DMS53 (cell line): ENCODE results near the gene CRISP3.
A peak's percentile ranks its signal among the peaks of the same experiment; 100 is the strongest.
"Not testable (repeated sequence)": the region's sequence is repeated elsewhere in the genome, so short reads cannot be mapped to it uniquely, and the experiment has no call there.

ENCODE experiments used
- DNase-seq: peaks from one replicate; lab custom pipeline; 2025; lab: John Stamatoyannopoulos, UW

The CRISP3 gene

GRCh38 chr6:49744259-49744658 is at the start of gene CRISP3:
TSS of gene CRISP3 (minus strand) at chr6:49744388. CDS start at chr6:49744367, 21 bp downstream.
- peak; percentile 84 for DNase-seq

GRCh38 chr6:49790341-49790740 is 46.2 kb upstream of the CRISP3 start:
- DNase-seq, result no peak

- peak; percentile 66 for DNase-seq
Observed at GRCh38 chr6:49787176-49787575, 43.0 kb upstream of the CRISP3 start, which contains the start of gene PGK2. TSS of gene PGK2 (minus strand) at chr6:49787285. CDS start at chr6:49787187, 98 bp downstream.

- DNase-seq, result no peak
Observed at GRCh38 chr6:49784272-49784671, 40.1 kb upstream of the CRISP3 start.

- no peak for DNase-seq
Observed at GRCh38 chr6:49782725-49783124, 38.5 kb upstream of the CRISP3 start.

DNA sequence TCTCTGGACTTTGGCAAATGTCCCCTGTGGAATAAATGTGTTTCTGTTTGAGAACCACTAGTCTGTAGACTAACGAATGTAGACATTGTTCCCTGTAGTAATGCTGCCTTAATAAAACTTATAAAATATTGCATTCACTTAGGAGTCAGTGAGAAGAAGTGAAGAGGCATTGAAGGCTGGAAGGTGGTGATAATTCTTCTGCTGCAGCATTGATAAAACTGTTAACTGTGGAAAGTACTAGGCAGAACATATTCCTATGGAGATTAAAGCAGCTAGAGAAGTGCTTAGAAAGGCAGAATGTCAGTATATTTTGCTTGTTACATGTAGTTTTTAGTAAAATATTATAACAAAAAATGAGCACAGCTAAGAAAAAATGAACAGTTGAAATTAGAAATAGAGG is 38.1 kb upstream of the CRISP3 start:
- no peak for DNase-seq

DNA sequence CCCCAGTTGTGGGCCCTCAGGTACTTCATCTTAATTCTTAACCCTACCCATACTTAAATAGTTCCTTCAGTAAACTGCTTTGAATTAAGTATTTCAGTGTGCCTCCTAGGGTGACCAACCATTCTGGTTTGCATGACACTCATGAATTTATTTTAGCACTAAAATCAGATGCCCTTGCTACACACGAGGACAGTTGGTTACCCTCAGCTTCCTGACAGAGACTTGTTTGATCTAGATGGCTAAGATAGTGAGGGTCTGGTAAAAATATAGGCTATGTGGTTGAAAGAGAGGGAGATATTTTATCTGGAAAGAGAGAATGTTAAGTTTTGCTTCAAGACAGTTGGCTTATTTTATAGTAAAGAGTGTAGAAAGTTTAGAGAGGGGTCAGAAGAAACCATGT is 32.3 kb upstream of the CRISP3 start:
- no peak for DNase-seq

DNA sequence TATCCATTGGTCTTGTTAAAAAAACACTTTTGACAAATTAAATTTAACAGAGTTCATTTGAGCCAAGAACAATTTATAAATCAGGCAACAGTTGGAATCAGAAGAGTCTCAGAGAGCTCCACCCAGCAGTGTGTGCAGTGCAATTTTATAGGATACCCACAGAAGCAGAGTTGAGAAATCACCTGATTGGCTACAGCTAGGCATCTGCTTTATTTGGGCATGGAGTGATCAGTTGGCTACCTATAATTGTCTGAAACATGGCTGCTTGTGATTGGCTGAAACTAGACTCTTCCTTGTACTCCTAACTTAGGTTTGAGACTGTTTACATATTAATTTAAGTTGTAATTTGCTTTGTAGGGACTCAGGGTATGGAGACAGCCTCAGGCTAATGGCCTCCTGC is 30.9 kb upstream of the CRISP3 start:
- DNase-seq, result no peak

GRCh38 chr6:49772285-49772684 is 28.1 kb upstream of the CRISP3 start:
- no peak for DNase-seq

DNA sequence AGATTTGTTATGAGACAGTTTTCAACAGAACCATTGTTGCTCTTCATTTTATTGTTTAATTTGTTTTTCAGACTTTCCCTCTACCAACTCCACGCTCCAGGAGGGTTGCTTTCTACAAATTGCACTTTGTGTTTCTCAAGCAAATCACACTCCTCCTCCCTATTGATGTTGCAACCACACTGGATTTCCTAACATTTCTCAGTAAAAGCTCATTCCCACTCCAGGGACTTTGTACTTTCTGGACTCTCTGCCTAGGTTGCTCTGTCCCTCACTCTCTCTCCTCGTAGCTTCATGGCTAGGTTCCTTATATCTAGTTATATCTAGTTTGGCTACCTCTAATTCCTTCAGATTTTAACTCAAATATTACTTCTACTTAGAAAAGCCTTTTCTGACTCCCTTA is 22.6 kb upstream of the CRISP3 start:
- DNase-seq, result no peak

DNA sequence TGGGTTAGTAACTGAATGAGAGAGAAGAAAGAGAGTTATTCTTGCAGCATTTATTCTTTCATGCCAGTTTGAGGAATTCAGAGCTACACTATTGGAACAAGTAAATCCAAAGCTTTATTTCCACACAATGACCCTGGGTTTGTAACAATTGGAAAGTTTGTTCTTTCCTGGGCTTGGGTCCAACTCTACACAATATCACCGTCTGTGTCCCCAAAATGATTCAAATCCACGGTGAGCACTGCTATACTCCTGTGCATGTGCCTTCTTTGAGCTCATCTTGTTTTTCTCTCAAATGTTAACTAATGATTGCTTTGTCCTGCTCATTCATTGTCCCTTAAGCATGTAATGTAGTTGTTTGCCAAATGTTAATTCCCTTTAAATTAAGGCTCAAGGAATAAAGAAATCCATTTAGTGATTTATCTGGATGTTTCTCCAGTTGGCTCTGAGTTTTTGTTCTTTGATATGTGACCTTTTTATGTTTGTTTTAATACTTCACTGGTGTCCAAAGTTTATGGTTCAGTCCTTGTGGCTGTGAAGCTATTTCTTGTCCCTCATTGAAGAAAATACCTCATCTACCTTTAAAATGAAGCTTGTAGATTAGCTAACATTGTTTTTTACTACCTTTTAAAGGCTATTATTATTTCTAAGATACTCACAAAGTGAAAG is 20.5 kb upstream of the CRISP3 start:
- no peak for DNase-seq

DNA sequence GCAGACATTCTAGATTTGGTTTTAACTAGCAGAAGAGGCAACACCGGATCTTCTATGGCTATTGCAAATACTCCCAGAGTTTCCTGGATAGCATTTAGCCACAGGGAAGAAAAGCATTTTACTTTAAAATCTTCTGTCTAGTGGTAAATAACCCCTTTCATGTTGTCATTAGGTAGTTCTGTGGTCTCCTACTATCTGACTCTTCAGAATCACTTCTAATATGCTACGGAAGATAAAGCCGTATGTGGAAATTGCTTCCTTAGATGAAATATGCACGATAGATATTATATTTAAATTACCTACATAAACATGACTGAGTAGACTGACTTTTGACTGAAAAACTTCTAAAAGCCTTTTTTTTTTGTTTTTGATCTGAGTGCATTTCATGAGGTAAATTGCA is 759 bp downstream of the CRISP3 start:
- DNase-seq, result no peak

DNA sequence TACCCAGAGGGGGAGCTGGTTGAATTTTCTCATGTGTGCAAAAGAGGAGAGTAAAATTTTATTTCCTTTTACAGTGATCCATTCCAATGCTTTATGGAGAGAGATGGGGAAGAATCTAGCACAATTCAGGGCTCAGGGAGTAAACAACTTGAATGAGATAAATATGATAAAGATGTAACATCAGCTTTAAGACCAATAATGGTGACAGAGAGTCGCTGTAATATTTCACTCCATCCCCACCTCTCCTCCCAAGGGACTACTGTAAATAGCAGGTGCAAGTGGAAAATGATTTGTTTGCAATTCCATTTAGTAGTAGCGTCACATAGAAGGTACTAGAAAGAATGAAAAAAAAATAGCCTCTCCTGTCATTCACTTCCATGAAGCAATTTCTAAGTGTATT is 4.8 kb downstream of the CRISP3 start:
- DNase-seq, result peak; percentile 37

GRCh38 chr6:49736017-49736508 is 8.1 kb downstream of the CRISP3 start:
- DNase-seq, result no peak

- DNase-seq, result no peak
Observed at GRCh38 chr6:49733680-49734079, 10.5 kb downstream of the CRISP3 start.

DNA sequence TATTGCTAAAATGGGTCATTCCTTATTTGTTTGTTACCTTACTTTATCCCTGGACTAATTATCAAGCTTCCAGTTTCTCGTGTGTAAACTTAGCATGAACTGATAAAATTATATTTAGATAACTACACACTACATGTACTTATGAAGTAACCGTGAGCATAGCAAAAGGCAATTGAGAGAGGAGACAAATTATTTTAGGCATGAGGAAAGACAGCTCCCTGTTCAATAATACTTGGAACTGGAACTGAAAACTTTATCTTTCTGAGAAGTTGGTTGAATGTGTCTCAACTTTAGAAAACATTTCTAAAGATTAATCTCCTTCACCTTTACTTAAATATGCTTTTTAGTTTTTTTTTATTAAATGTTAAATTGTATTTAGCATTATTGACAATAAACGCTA is 11.4 kb downstream of the CRISP3 start:
- no peak for DNase-seq

DNA sequence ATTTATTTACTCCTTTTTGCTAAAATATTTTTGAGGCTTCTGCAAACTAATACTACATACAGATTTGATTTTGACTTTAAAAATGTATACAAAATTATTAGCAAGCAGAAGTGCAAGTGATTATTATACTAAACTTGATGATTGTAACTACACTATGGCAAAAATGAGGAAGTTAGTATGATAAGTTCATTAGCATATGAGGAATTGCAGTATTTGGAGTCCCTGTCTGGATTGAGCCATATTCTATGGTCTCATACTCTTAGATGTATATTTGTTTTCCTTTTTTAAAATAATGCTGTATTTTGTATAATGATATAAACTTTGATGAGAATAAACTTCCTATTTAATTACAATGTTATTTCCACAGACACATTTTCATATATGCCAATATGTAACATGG is 13.9 kb downstream of the CRISP3 start:
- DNase-seq, result no peak

DNA sequence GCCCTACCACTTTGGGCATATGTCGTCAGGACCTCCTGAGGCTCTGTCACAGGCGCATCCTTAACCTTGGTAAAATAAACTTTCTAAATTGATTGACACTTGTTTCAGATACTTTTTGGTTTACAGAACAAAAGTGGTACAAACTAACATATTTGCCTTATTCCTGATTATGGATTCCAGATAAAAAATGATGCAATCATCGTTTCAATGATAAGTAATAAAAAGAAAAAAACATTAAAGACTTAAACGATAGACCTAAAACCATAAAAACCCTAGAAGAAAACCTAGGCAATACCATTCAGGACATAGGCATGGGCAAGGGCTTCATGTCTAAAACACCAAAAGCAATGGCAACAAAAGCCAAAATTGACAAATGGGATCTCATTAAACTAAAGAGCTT is 20.3 kb downstream of the CRISP3 start:
- DNase-seq, result not testable (repeated sequence)

- DNase-seq, result no peak
Observed at GRCh38 chr6:49721297-49721696, 22.9 kb downstream of the CRISP3 start.

- DNase-seq, result no peak
Observed at GRCh38 chr6:49720372-49720771, 23.8 kb downstream of the CRISP3 start.

GRCh38 chr6:49713346-49713745 is 30.8 kb downstream of the CRISP3 start, which contains the start of gene CRISP2:
TSS of gene CRISP2 (minus strand) at chr6:49713543. CDS start at chr6:49709196, 4,347 bp downstream.
- DNase-seq, result peak; percentile 85

DNA sequence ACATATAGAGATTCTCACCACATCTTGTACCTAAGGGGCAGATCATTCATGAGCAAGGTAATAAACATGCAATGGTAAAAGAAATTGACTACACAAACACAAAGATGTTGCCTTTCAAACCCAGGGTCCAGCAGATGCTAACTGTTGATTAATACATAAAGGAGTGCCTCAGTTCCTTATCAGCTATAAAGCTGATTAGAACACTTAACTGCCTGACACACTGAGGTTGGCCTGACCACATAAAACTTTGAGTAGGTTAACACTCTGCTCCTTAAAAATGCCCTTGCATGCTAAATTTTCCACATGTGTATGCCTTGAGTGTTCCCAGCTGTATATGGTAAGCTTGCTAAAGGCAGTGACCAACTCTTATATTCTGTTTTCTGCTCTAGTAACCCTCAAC is 45.7 kb downstream of the CRISP3 start:
- no peak for DNase-seq

GRCh38 chr6:49693512-49693911 is 50.7 kb downstream of the CRISP3 start:
- no peak for DNase-seq

- no peak for DNase-seq
Observed at GRCh38 chr6:49692534-49692933, 51.7 kb downstream of the CRISP3 start.
